ENCODE measurements around the gene NCKAP5.

NCKAP5 gene

GRCh38 chr2:133232556-133232955, 335.7 kb downstream of the NCKAP5 start:
- Histone ChIP-seq H3K9me3 (no peaks in the 10 kb centered on the region), H3K4me1 (no peaks in the 10 kb centered on the region), H3K4me3 (ENCODE audit: low read depth, low read length) (no peak overlapping the region), H3K36me3 (no peaks in the 10 kb centered on the region), H3K27me3 (no peaks in the 10 kb centered on the region)
- DNase-seq, result no peak
- TF ChIP-seq CTCF (IDR thresholded peaks at IDR 0.05; ENCODE audit: low read depth, low read length), result no peak

GRCh38 chr2:133231264-133231663, 337.0 kb downstream of the NCKAP5 start:
- DNase-seq, result no peak
- Histone ChIP-seq H3K27me3 (no peaks in the 10 kb centered on the region), H3K9me3 (no peaks in the 10 kb centered on the region), H3K4me1 (no peaks in the 10 kb centered on the region), H3K4me3 (ENCODE audit: low read depth, low read length) (no peak overlapping the region), H3K36me3 (no peaks in the 10 kb centered on the region)
- TF ChIP-seq CTCF (IDR thresholded peaks at IDR 0.05; ENCODE audit: low read depth, low read length), result no peak

- DNase-seq, result no peak
- Histone ChIP-seq H3K4me1 (no peaks in the 10 kb centered on the region), H3K36me3 (no peaks in the 10 kb centered on the region), H3K27me3 (no peaks in the 10 kb centered on the region), H3K9me3 (no peaks in the 10 kb centered on the region), H3K4me3 (ENCODE audit: low read depth, low read length) (no peak overlapping the region)
- no peak for TF ChIP-seq CTCF (IDR thresholded peaks at IDR 0.05; ENCODE audit: low read depth, low read length)
Measured at GRCh38 chr2:133229974-133230373, 338.3 kb downstream of the NCKAP5 start.

- no peak for TF ChIP-seq CTCF (IDR thresholded peaks at IDR 0.05; ENCODE audit: low read depth, low read length)
- Histone ChIP-seq H3K36me3 (no peaks in the 10 kb centered on the region), H3K4me3 (ENCODE audit: low read depth, low read length) (no peak overlapping the region), H3K9me3 (no peaks in the 10 kb centered on the region), H3K27me3 (no peaks in the 10 kb centered on the region), H3K4me1 (no peaks in the 10 kb centered on the region)
- DNase-seq, result peak; percentile 10
Measured at GRCh38 chr2:133223226-133223625, 345.0 kb downstream of the NCKAP5 start.

GRCh38 chr2:133221398-133221797, 346.9 kb downstream of the NCKAP5 start:
- no peaks in the 10 kb centered on the region for H3K36me3 ChIP-seq
- no peak overlapping the region for H3K4me3 ChIP-seq (ENCODE audit: low read depth, low read length)
- no peak for DNase-seq
- no peak for TF ChIP-seq CTCF (IDR thresholded peaks at IDR 0.05; ENCODE audit: low read depth, low read length)
- H3K4me1 ChIP-seq, result no peaks in the 10 kb centered on the region
- no peaks in the 10 kb centered on the region for H3K9me3 ChIP-seq
- no peaks in the 10 kb centered on the region for H3K27me3 ChIP-seq

- DNase-seq, result no peak
- H3K27me3 ChIP-seq, result no peaks in the 10 kb centered on the region
- no peaks in the 10 kb centered on the region for H3K9me3 ChIP-seq
- no peak for TF ChIP-seq CTCF (IDR thresholded peaks at IDR 0.05; ENCODE audit: low read depth, low read length)
- H3K4me3 ChIP-seq (ENCODE audit: low read depth, low read length), result no peak overlapping the region
- H3K36me3 ChIP-seq, result no peaks in the 10 kb centered on the region
- H3K4me1 ChIP-seq, result no peaks in the 10 kb centered on the region
Measured at GRCh38 chr2:133218204-133218603, 350.1 kb downstream of the NCKAP5 start.

Data from BE2C (cell line).